CD1c-positive myeloid dendritic cell (primary cell): Measurements from ENCODE around the gene ARFGAP1.
"Not testable (repeated sequence)": the region's sequence is repeated elsewhere in the genome, so short reads cannot be mapped to it uniquely, and the experiment has no call there.

Experiments
- DNase-seq: peaks from one replicate; pipeline ENCODE4 v3.0.0-alpha.2; 2016; ENCODE audit errors: extremely low spot score

Gene ARFGAP1

DNA sequence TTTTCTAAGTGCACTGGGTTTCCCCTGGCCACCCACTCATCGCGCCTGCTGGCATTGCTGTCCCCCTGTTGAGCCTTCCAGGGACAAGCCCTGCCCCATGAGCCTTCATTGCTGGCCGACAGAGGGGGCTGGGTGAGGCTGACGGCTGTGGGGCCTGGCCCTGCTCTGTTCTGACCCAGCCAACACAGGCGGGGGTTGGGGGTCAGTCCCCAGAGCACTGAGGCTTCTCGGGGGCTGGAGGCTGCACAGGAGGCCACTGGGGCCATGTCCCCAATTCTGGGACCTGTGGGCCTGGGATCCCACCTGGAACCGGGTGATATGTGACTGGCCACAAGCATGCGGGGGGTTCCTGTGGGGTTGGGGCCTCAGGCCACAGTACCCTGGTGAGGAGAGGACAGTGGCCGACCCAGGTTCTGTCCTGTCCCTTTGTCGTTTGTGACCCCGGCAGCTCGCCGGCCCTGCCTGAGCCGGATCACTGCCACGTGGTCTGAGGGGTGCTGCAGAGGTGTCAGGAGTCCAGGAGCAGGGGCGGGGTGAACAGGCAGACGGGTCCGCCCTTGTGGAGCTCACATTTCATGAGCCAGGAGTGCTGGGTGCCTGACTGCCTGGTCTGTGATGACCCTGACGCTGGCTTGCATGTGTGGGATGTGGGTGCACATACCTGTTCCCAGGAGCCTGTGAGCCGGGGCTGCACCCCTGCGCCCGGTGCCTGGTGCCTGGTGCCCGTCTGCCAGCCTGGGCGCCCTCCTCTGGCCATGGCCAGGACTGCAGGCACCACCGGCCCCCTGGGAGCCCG is 18.3 kb downstream of the ARFGAP1 start:
- DNase-seq, result peak; percentile 39

DNA sequence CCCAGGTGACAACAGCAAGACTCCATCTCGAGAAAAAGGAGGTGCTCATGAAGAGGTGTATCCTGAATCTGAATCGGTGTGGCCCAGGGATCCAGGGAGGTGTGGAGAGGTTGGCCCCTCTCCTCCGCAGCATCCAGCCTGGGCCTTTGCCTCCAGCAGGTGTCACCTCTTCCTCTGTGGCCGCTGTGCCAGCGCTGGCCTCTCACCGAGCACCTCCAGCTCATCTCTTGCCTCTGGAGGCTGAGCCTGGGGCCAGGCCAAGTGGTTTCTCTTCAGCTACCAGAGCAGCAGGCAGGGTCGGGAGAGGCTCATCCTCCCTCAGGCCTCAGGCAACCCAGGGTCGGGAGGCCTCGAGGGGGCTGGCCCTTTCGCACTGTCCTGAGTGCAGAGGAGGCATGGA is 19.2 kb downstream of the ARFGAP1 start:
- DNase-seq, result no peak

DNA sequence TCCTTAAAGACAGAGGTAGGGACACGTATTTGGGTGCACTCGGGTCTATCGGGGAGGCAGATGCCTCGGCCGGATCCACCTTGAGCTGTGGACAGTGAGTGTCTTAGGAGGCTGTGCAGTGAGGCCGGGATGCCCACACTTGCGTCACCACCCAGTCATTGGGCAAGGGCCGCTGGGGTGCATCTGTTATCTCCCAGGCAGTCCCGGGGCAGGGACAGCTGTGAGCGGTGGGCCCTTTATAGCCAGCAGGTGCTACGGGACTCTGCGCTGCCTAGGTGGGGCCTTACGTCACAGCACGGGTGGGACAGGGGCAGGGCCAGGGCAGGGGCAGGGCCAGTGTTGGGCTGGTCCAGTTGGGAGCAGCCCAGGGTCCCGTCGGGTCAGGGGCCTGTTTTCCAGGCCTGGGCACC is 19.7 kb downstream of the ARFGAP1 start:
- DNase-seq, result no peak

DNA sequence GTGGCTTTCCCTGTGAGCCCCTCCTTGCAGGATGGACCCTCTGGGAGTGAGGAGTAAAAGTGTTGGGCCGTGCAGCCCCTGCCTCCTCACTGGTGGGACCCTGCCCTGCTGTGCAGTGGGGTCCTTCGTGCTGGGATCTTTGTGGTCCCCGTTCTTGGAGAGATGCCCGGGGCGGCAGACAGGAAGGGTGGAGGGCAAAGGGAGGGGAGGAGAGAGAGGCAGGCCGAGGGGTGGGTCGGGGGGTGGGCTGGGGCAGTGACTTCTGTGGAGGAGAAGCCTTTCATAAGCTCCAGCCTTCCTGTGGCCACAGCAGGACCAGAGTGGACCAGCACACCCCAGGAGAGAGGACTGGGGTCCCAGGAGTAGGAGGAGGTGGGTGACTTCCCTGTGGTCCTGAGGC is 20.3 kb downstream of the ARFGAP1 start, which contains the start of gene COL20A1:
TSS of gene COL20A1 (plus strand) at position 283 of the 400 bp plus-strand sequence. CDS start 1,922 bp downstream, outside the sequence.
- DNase-seq, result no peak

DNA sequence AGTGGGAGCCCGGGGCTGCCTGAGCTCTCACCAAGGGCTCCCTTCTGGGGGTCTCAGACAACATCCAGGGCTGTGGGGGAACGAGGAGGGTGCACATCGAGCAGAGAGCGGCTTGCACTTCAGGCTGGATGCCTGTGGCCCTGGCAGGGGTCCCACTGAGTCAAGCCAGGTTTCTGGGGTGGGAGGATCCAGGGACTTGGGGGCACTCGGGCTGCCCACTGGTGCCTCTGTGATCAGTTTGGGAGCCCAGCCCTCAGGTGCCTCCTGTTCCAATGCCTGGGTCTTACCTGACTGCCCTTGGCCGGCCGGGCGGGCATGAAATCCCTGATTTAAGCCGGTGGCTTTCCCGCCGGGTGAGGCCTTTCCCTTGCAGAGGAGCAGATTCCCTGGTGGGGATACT is 20.8 kb downstream of the ARFGAP1 start:
- DNase-seq, result no peak

DNA sequence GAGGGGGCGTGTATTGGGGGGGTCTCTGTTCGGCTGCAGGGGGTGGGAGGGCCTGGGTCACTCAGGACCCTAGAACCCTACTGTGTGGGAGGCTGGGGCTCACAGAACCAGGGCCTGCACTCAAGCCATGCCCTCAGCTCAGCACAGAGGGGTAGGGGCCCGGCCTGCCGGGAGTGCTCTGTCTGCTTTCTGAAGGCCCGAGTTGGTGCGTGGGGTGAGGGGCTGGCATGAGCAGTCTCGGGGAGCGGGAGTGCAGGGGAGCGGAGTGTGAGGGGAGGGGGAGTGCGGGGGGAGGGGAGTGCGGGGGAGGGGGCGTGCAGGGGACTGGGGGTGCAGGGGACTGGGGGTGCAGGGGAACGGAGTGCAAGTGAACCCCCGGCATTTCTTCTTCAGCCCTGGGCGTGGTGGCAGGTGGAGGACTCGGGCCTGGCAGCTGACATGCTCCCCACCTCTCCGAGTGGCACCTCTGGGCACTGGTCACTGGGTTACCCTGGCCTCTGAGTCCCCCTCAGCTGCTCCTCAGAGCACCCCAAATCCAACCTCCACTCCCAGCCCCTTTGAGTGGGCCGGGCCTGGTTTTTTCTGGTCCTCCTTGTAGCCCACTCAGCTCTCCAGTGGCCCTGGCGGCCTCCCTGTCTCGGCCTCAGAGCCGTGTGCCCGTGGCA is 21.4 kb downstream of the ARFGAP1 start:
- DNase-seq, result no peak

DNA sequence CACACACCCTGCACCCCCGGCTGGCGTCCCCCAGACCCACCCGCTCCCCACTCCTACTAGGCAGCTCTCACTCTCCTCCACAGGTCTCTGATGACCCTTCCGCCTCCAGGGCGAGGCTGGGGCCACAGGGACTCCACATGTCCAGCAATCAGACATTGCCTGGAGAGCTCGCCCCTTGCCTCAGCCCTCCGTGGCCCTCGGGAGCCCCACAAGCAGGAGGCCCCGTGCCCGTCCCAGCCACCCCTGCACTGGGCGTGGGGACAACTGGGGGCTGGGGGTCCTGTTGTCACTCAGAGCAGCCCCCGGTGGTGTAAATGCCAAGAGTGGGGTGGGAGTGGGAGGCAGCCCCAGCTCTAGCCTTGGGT is 21.9 kb downstream of the ARFGAP1 start:
- DNase-seq, result no peak

DNA sequence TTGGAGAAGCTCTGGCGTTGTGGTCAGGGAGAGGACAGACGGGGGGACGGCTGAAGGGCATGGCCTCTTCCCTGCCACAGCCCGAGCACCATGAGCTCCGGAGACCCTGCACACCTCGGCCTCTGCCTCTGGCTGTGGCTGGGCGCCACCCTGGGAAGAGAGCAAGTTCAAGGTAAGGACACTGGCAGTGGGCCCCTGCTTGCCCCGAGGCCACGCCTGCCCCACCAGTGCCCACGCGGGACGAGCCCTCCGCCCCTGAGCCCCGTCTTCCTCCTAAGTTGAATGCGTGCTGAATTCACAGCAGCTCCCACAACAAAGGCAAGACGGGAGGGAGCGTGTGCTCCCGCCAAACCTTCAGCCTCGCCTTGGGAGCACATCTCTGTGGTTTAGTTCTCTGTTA is 22.4 kb downstream of the ARFGAP1 start:
- no peak for DNase-seq

DNA sequence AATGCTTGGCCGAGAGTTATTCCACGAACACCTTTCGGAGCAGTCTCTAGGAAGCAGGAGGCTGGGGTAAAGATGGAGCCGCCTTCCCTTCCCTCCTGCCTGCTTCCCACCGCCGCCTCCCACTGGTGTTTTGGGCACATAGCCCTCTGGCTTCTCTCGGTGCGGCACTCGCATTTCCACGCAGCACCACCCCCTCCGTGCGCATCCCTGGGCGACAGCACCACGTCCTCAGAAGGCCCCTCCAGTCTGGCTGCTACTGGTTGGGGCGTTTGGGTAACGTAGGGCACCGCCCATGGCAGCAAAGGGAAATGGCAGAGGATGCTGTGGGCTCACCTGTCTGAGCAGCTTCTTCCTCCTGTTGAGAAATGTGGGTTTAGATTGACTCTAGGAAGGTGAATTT is 22.8 kb downstream of the ARFGAP1 start:
- DNase-seq, result no peak

DNA sequence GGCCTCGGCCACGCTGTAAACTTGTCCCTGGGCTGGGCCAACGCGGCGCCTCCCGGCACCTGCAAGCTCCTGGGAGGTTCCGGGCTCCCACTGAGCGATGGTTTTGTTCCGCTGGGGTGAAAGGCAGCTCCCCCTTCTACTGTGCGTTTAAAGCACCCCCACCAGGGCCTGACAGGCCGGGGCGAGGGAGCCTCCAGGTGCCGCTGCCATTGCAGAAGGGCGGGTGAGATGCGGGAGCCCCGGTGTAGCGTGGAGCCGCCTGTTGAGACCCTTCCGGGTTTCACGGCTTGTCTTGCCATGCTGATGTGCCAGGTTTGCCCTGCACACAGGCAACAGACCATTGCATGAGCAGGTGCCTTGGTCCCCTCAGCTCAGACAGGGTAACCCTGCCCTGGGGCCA is 23.2 kb downstream of the ARFGAP1 start:
- DNase-seq, result no peak

DNA sequence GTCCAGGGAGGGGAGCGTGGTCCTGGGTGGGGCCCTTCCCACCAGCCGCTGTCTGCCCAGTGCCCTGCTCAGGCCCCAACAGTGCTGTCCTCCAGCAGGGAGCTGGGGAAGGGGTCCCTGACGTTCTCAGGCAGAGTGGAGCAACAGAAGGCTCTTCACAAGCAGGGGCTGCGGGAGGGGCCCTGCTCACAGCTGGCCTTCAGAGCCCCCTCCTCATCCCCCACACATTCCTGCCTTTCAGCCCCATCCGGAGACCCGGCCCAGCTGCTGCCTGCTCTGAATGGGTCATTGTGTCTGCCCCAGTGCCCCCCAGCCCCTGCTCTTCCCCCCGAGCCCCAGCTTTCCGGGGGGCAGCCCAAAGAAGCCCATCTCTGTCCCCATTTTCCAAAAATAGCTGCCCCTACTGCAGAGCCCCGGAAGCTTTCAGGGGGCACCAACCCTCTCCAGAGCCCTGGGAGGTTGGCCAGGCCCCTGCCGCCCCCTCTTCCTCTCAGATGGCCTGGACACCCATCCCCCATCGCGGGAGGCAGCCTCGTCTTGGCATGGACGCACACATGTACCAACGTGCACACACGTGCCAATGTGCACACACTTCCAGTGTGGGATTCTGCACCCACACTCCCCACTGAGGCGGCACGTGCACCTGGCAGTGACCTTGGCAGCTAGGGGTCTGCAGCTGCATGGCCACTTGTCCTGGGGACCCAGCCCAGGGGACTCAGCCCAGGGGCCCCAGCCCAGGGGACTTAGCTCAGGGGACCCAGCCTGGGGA is 24.1 kb downstream of the ARFGAP1 start:
- DNase-seq, result no peak

DNA sequence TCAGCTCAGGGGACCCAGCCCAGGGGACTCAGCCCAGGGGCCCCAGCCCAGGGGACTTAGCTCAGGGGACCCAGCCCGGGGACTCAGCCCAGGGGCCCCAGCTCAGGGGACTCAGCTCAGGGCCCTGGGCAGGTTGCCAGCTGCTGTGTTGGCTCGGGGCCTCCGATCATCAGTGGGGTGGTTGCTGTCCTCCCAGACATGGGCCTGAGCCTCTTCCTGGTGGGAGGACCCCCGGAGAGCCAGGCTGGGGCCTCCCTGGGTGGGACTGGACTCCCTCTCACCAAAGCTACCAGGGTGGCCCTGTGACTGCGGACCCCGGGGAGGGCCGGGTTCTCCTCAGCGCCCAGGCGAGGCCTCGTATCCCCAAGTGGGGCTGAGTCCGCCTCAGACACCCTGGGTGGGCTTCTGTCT is 24.8 kb downstream of the ARFGAP1 start:
- no peak for DNase-seq

DNA sequence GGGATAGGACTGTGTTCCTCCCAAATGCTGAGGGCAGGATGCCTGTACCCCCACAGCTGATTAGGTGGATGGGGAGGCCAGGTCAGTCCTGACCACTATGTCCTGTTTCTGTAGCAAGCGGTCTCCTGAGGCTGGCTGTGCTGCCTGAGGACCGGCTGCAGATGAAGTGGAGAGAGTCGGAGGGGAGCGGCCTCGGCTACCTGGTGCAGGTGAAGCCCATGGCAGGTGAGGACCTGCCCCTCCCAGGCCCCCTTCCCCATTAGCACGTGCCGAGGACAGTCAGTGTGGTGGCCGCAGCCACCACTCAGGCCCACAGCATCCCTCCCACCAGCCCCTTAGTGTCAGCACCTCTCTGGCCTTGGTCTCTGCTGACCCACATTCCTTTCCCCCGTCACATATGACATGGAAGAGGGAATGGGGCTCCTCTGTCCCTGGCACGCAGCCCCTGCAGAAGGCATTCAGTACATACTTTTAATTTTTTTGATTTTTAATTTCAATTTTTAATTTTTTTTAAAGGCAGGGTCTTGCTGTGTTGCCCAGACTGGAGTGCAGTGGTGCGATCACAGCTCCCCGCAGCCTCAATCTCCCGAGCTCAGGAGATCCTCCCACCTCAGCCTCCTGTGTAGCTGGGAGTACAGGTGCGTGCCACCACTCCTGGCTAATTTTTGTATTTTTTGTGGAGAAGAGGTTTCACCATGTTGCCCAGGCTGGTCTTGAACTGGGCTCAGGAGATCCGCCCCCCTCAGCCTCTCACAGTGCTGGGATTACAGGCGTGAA is 25.4 kb downstream of the ARFGAP1 start:
- DNase-seq, result no peak

DNA sequence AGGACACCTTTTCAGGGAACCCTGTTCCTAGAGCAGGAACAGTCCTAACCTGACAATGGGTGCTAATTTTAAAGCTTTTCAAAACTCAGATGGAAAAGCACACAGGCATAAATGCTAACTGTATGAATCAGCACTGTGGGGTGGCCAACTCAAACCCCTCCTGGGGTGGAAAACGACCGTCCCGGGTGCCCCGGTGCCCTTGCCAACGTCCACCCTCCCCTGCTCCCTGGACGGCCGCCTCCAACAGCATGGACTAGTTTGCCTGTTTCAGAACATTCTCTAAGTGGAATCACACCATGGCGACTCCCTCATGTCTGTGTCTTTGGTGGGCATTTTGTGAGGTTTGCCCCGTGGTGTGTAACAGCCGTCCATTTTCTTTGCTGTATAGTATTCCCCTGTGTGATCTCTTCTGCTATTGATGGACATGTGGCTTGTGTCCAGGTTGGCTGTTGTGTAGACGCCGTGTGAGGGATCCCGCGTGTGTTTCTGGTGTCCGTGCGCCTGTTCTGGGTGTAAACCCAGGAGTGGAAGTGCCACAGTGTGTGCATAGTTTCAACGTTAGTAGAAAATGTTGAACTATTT is 26.2 kb downstream of the ARFGAP1 start:
- DNase-seq, result no peak

DNA sequence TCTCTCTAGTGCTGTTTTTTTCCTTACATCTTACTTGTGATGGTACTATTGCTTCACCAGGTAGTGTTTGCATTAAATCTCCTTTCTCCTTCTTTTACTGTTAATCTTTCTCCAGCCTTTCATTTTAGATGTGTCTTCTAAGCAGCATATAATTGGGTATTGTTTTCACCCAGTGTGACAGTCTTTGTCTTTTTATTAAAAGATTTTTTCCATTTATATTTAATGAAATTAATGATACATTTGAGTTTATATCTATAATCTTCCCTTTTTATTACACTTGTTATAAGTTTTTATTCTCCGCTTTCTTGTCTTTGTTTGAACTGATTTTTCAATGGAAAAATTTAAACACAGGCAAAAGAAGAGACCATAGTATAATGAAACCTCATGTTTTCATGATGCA is 29.1 kb downstream of the ARFGAP1 start:
- no peak for DNase-seq

DNA sequence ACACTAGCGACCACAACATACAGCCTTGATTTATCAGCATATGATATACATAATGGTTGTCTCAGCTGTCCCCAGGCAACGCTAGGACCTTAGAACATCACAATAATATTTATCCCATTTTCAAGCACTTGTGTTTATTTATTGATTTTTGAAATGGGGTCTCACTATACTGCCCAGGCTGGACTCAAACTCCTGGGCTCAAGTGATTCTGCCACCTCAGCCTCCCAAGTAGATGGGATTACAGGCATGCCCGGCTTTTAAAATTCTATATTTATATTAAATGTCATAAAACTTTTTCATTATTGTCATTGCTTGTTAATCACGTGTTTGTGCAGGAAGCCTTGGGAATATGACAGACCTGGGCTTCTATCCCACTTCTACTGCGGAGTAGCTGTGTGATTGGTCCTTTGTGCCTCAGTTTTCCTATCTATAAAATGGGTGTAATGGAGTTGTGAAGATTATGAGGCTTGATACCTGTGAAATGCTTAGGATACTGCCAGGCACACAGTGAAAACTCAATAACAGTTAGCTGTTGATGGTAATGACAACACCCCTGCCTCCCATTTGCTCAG is 30.6 kb downstream of the ARFGAP1 start:
- DNase-seq, result no peak

DNA sequence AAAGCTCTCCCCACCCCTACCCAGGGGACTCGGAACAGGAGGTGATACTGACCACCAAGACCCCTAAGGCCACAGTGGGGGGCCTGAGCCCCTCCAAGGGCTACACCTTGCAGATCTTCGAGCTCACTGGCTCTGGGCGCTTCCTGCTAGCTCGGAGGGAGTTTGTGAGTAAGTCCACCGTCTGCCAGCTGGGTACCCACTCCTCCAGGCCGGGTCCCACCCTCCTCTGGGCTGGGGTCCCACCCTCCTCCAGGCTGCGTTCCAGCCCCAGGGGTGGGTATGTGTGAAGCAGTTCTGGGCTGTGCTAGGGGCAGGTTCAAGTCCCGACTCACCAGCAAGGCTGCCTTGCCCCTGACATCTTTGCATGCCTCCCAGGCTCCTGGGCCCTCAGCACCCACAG is 32.8 kb downstream of the ARFGAP1 start:
- DNase-seq, result no peak

DNA sequence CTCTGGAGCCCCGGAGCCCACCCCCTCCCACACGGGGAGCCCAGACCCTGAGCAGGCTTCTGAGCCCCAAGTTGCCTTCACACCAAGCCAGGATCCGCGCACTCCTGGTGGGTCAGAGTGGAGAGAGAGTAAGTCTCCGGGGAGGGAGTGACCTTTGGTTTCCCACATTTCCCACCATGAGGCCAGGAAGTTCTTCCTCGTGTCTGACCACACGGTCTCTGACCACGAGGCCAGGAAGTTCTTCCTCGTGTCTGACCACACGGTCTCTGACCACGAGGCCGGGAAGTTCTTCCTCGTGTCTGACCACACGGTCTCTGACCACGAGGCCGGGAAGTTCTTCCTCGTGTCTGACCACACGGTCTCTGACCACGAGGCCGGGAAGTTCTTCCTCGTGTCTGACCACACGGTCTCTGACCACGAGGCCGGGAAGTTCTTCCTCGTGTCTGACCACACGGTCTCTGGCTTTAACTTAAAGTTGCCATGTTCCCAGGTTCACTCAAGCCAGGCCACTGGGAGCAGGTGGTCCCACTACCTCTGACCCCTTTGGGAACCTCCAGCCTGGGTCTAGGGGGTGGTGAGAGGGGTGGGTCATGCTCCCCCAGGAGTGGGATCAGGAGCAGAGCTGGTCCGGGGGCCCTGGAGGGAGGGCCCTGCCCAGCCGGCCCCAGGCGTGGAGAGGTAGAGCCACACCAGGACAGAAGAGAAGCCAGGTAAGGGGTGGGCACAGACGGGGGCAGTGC is 33.5 kb downstream of the ARFGAP1 start:
- DNase-seq, result not testable (repeated sequence)

DNA sequence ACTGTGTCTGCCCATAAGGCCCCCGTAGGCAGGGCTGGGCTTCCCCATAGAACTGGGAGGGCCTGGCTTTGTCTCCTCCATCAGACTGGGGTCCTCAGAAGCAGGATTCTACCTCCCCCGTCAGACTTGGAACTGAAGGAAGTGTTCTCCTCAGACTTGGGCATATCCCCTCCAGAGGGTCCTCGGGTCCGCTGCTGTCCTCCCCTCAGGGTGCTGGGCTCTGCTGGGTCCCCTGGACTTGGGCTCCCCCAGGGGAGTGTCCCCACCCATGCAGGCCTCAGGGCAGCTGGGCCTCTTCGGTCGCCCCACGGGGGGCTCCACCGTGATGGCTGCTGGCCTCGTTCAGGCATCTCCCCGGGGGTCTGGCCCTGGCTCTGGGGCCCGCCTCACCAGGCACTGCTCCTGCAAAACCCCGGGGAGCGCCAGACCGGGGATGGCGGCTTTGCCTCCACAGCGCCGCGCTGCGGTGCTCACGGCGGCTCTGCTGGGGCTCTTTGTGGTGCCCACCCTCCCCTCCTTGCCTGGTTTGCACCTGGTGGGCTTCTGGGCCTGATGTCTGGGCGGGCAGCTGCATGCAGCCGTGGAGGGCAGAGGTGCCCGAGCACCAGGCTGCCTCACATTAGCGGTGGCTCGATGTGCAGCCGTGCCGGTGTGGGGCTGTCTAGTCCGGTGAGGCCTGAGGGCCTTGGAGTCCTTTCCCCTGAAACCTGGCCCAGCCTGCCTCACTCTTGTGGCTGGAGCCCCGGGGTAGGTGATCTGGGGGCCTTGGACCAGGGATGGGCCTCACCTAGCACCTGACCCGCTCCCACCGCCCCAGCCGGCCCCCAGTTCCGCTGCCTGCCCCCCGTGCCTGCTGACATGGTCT is 34.3 kb downstream of the ARFGAP1 start:
- no peak for DNase-seq
